Body of pancreas (tissue), 4 donors: Measurements from ENCODE around the gene NPNT.

Experiments
- CTCF ChIP-seq, 7 experiments: fragments of 450-650 bp in 4 of 7; fragments of 200-600 bp in 3 of 7; sonication (generic) in 3 of 7; IDR thresholded peaks; one replicate each; pipeline ENCODE4 v1.5.1; 2016 to 2019; ENCODE audit warnings: antibody characterized with exemption in 7 of 7
- POLR2A ChIP-seq, 3 donors: fragments of 450-650 bp; IDR thresholded peaks; one replicate each; pipeline ENCODE4 v1.6.1; 2016; ENCODE audit warnings: antibody characterized with exemption in 3 of 3, mild to moderate bottlenecking in 2 of 3

DNA sequence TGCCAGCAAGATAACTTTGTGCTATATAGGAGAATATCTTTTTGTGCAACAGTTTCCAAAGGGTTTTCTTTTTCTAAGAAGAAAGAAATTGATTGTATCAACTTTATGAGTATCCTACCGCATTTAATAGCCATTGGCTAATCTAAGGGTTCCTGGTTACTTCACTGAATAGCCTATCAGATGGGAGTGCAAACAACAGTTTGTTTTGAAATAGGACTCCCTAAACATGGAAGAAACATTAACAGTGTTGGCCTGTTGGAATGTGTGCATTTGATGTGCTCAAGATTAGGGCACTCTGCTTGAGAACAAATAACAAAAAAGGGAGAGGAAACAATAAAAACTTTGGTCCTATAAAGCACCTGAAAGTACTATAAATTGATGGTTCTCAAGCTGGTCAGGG lies 29.1 kb downstream of the NPNT start:
- TF ChIP-seq POLR2A (IDR thresholded peaks at IDR 0.05): no peak
- TF ChIP-seq CTCF (IDR thresholded peaks at IDR 0.05): no peak
